NCI-H2107 (cell line): ENCODE results near the gene HTD2.

ENCODE experiments used
- DNase-seq: peaks from one replicate; lab custom pipeline; 2025; lab: John Stamatoyannopoulos, UW

The HTD2 gene

DNA sequence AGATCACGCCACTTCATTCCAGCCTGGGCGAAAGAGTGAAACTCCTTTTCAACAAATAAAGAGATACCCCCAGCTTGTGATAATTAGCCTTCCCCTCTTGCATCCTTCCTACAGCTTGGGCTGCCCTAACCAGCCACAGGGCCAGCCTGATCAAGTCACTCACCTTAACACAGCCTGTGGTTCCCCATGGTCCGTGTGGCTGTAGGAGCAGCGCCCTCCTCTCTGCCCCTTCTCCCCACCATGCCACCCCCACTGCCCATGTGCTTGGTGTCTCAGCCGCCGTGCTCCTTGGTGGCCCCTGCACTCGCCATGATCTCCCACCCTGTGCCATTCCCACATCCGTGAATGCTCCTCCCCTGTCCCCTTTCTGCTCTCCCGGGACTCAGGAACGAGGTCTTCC, 13.5 kb upstream of the HTD2 start:
- no peak for DNase-seq

DNA sequence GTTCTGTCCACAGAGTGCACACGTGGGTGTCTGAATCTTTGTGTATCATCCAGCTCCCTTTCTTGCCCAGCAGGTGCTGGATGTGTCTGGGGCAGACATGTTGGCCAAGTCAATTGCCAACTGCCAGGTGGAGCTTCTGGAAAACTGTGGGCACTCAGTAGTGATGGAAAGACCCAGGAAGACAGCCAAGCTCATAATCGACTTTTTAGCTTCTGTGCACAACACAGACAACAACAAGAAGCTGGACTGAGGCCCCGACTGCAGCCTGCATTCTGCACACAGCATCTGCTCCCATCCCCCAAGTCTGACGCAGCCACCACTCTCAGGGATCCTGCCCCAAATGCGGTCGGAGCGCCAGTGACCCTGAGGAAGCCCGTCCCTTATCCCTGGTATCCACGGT, 12.8 kb upstream of the HTD2 start:
- no peak for DNase-seq

DNA sequence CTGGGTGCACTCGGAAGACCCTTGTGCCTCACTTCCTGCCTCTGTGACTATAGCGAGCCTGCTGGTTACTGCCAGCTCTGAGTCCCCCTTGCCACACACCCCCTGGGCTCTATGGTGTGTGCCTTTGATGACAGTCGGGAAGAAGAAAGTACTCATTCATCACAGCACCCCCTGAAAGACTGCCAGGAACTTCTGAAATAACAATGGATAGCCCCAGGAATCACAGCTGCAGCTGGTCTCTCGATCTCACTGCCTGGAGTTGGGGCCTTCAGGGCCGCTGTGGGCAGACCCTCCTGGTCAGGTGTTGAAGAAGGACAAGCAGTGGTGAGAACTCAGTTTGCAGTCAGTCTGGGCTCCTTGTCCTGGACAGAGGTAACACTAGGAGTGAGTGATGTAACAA, 10.1 kb upstream of the HTD2 start:
- no peak for DNase-seq

DNA sequence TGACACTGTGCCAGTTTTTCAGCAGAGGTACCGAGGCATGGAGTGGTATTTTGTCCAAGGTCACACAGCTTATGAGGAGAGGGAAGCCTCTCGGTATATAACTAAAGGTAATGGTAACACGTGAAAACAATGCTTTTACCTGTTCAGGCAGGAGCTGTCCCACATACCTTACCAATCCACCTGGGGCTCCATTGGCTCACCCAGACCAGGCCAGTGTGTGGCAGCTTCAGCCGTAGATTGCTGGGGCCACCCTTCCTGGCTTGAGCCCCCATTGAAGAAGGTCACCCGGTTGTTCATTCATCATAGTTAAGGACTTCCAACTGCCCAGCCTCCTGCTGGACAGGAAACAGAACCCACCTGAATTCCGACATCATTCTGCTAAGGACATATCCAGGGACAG, 9.5 kb upstream of the HTD2 start:
- no peak for DNase-seq

DNA sequence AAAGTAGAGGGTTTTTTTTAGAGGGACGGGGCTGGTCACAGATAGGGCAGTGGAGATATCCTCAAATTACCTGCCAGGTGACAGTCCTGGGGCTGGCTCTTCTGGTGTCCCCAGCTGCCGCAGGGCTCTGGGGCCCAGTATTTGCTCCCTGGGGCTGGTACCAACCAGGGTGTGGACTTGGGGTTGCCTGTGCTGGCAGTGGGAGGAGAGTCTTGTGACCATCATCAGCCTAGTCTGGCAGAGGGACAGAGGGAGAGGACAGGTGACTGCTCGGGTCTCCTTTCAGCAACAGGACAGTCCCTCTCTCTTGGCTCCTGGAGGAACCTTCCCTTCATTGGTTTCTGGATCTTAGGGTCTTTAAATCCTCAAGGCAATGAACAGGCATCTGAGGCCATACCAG, 8.1 kb upstream of the HTD2 start:
- no peak for DNase-seq

DNA sequence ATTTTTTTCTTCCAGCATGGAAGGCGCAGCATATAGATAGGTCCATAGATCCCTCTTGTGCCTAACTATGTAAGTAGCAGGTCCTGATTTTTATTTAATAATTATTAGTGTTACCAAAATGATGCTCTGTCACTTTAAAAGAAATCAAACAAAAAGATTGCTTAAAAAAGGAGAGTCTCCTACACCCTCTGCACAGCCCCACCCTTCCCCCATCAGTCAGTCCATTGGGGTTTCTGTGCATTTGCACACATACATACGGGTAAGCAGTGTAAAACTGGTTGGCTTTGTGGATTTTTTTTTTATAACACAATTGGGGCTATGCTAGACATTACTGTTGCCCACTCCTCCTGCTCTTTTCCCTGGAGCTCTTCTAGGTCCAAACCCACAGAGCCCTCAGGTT, 7.2 kb upstream of the HTD2 start:
- no peak for DNase-seq

DNA sequence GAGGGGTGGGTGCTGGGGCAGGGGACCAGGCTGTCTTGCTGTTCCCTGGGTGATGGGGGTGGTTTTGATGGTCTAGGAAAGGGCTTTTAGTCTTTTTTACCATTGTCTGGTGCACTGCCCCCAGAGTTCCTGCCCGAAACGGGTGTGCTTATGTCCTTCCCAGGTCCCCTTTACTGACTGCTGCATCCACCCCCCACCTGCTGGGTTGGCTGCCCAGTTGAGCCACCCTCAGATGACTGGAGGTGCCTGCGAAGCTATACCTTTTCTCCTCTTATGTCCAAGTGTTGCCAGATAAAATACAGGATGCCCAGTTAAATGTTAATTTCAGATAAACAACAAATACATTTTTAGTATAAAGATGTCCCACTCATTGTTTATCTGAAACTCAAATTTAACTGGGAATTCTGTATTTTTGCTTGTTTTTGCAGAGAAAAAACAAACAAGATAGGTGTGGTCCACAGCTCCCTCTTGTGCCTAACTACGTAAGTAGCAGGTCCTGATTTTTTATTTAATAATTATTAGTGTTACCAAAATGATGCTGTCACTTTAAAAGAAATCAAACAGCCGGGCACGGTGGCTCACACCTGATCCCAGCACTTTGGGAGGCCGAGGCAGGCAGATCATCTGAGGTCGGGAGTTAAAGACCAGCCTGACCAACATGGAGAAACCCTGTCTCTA, 6.3 kb upstream of the HTD2 start:
- no peak for DNase-seq

DNA sequence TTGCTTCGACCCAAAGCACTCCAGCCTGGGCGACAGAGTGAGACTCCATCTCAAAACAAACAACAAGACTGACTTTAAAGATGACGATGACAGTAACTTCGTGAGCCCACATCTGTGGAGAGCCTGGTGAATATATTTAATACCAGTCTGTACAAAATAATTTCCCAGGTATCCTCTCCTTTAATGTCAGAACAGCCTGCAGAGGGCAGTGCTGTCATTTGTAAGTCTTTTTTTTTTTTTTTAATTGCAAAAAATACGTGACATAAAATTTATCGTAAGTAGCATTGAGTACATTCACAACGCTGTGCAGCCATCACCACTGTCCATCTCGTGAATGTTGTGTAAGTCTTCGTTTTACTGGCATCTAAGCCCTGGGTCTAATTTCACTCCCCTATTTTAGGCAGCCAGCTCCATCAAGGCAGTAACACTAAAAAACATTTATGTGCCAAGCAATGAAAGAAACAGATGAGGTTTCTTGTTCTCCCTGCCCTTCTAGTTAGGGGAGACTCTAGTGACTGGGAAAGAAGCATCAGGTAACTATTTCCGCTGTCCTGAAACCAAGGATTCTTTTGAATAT, 1.4 kb downstream of the HTD2 start:
- DNase-seq = no peak

DNA sequence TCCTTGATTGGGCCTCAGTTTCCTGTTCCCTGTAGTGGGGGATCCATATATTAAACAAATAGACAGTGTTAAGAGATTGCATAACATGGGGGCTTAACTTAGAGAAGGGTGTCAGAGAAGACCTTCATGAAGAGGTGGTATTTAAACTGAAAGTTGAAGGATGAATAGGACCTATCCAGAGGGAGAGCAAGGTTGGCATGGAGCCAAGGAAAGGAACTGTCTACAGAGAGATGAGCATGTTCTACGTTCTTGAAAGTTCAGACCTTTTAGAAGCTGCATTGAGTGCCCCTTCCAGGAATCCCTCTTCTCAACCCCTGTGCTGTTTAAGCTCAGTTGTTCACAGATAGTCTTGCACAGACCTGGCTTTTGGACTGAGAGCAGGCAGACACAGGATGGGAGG, 2.4 kb downstream of the HTD2 start:
- DNase-seq = no peak

DNA sequence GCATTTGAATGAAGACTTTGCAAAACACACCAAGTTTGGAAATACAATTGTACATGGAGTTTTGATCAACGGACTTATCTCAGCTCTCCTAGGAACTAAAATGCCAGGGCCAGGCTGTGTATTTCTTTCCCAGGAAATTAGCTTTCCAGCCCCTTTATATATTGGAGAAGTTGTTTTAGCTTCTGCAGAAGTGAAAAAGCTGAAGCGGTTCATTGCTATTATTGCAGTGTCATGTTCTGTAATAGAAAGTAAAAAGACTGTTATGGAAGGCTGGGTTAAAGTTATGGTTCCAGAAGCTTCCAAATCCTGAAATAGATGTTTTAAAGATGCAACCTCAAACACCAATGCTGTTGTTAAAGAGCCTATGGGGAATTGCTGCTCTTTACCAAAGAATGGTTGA, 11.5 kb downstream of the HTD2 start:
- DNase-seq = no peak

DNA sequence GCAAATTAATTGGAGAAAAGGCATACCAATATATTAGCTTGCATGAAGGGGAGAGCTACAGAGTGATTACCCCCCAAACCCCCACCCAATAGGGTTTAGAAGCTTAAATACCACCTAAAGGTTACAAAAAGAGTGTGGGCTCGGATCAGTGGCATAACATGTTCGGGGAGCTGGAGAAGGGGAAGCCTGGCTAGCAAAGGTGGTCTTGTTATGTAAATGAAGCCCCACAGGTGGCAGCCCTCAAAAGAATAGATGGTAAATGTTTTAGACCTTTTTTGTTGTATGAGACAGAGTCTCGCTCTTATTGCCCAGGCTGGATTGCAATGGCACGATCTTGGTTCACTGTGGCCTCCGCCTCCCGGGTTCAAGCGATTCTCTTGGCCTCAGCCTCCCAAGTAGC, 15.5 kb downstream of the HTD2 start:
- DNase-seq = no peak

DNA sequence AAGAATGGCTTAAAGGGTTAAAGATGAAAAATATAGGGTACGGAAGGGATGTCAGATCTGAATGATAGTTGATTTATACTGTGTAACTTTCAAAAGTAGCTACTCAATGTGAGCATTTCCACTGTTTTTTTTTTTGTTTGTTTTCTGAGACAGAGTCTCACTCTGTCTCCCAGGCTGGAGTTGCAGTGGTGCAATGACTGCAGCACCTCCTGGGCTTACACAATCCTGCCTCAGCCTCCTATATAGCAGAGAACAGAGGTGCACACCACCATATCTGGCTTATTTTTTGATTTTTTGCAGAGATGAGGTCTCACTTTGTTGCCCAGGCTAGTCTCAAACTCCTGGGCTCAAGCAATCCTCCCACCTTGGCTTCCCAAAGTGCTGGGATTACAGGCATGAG, 16.5 kb downstream of the HTD2 start:
- no peak for DNase-seq

DNA sequence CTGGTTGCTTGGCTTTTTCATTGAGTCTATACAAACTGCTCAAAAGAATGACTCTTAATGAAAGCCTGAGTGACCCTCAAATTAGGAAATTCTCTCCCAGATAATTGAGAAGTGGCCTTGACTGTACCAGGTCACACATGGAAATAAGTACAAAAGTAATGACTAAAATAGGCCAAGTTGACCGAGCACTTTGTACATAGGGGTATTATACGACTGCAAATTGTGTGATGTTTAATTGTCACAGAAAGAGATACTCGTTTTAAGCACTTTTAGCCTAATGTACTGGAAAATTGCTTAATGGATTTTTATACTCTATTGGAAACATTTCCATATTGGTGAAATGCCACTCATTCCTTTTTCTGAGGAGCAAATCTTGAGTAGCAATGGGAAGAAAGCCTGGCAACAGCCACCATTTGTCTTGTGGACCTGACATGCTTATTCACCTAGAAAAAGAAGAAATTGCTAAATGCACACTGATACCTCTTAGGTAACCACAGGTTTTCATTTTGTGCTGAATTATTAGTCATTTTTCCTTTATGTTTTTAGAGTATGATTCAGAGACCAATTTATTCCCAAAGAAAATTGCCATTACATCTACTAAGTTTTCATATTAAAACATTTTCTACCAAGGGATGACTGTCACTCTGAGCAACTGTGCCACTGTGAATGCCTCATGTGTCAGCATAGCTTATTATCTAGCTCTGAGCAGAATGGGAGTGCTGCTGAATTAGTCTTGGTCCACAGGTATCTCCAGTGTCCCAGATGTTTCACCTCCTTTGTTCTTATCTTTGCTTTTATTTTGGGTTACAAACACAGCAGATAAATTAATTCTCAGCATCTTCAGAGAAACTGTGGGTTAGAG, 17.4 kb downstream of the HTD2 start:
- DNase-seq = no peak

DNA sequence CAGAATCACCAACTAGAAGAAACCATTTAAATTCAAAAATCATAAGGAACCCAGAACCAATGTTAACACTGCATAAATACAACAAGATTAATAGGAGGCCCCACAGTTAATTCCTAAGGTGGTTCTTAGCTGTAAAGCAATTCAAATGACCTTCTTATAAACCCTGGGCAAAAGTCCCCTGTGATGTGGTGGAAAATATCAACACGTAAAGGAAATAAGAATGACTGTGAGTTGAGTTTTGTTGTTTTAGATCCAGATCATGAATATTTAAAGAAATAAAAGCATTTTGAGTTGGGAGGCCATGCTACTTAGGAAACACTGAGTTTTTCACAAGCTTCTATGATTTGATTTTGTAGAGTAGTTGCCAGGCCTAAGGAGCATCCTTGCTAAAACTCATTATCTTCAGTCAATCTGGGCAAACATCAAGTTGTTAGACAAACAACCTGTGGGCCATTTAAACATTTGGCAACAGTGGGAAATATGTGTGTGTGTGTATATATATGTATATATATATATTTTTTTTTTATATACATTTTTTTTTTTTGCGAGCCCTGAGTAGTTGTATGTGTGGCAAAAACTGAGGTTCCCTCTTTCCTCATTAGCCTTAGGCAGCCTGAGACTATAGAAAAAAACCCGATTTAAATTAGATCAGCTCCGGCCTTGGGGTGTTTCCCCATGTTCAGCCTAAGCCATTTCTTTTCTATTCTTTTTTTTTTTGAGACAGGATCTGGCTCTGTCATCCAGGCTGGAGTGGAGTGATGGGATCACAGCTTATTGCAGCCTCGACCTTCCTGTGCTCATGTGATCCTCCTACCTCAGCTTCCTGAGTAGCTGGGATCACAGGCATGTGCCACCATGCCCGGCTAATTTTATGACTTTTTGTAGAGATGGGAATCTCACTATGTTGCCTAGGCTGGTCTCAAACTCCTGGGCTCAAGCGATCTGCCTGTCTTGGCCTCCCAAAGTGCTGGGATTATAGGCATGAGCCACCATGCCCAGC, 18.4 kb downstream of the HTD2 start:
- no peak for DNase-seq

DNA sequence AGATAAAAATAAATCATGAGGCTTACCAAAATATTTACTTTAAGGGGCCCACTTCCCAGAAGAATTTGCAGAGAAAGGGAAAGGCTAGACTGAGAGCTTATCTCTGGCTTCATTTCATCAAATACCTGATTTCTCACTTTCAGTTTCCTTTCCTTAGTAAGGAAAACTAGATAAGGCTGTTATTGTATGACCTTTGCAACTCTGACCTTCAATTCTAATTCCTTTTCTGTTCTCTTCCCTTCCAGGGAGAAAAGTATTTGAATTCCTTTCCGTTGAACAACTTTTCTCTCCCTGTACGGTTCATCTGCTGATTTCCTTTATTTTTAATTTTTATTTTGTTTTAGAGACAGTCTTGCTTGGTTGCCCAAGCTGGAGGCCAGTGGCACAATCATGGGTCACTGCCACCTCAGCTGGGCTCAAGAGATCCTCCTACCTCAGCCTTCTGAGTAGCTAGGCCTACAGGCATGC, 19.2 kb downstream of the HTD2 start:
- no peak for DNase-seq

DNA sequence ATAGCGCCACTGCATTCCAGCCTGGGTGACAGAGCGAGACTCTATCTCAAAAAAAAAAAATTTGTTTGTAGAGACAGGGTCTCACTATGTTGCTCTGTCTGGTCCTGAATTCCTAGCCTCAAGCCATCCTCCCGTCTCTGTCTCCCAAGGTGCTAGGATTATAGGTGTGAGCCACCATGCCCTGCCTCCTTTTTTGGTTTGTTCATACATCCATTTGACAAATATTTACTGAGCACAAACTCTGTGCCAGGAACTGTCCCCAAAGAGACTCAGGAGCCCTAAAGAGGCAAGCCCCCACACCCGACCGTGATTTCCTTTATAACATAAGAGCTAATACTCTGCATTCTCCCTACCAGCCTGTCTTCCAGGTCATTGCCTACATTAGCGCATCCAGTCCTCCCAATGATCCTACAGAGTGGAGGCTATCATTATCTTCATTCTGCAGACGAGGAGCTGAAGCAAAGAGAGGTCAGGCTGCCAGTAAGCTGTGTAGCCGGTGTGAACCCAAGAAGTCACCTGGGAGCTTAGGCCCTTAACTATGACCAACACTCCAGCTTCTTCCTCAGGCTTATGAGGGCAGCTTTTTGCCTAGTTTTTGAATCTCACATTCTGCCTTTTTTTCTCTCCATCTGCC, 20.1 kb downstream of the HTD2 start:
- no peak for DNase-seq

DNA sequence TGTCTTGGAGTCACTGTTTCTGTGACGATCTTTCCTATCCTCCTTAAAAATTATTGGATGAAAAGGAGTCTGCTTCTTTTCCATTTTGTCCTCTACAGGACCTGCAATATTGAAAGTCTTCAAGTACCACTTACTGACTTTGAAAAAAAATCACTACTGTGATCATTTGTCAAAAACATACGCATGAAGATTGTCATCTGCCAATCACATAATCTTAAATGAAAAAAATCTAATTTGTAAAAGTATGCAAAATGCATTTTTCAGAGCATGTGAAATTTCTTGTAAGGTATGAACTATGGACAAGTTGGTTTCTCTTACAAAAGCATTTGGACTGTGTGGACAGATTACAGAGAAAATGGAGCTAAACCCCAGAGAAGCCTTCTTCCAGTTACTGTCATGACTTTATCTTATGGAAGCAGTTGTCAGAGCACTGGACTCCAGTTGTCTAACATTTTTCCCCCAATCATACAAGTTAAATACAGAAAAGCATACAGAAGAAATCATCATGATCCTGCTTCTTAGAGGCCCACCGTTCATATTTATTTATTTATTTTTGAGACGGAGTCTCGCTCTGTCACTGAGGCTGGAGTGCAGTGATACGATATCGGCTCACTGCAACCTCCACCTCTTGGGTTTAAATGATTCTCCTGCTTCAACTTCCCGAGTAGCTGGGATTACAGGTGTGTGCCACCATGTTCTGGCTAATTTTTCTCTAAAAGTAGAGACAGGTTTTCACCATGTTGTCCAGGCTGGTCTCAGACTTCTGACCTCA, 23.0 kb downstream of the HTD2 start:
- no peak for DNase-seq

DNA sequence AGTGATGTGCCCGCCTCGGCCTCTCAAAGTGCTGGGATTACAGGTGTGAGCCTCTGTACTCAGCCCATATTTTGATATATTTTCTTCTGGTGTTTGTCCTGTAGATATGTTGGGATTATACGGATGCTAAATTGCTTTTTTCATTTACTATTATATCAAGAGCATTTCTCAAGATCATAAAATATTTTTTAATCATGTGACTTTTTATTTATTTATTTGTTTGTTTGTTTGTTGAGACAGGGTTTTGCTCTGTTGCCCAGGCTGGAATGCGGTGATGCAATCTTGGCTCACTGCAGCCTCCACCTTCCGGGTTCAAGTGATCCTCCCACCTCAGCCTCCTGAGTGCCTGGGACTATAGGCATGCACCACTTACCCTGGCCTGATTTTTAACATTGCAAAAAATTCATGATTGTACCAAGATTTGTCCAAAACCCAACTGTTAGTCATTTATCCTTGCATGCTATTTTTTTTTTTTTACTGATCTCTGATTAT, 23.6 kb downstream of the HTD2 start:
- DNase-seq = no peak

DNA sequence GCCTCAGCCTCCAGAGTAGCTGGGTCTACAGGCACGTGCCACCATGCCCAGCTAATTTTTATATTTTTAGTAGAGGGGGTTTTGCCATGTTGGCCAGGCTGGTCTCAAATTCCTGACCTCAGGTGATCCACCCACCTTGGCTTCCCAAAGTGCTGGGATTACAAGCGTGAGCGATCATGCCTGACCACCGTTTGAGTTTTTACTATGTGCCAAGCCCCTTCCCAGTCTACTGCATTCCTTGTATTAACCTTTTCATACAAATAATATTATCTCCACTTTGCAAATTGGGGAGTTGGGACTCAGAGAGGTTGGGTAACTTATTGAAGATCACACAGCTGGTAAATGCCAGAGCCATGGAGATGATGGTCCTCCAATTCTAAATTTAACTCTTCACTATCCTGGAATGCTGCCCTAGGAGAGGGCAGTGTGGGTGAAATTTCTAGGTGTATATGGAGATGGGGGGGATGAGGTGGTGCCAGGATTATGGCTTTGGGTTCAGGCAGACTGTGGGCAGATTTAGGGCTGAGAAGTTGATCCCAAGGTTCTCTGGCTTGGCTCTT, 25.4 kb downstream of the HTD2 start:
- DNase-seq = no peak

DNA sequence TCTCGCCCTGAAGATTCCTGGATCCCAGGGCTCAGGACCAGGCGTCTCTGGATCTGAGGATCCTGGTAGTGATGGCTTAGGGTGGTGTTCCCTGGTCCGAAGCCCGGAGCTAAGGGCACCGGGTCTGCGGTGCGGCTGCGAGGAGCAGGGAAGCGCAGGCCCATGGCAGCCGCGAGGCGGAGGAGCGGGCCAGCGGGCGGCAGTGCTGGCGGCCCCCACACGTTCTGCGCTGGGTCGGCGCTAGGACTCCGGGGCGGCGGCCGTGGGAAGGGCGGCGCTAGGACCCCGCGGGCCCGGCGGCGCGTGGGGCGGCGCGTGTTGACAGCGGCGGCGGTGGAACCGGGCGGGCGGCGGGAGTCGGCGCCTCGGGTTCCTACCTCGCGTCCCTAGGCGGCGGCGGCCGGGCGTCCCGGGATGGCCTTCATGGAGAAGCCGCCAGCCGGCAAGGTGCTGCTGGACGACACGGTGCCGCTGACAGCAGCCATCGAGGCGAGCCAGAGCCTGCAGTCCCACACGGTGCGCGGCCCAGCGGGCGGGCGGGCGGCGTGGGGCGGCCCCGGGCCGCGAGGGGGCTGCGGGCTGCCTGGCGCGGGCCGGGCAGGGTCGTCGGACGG, 26.4 kb downstream of the HTD2 start, which contains the start of gene PXK:
PXK (plus strand) TSS at position 318 of the 614 bp plus-strand sequence; CDS start at position 415, 97 bp downstream.
- DNase-seq = no peak
